Neural progenitor cell (in vitro differentiated cells): ENCODE results near the gene FSCN2. TPM values are rescaled to one million over a fixed set of nuclear protein-coding genes. Genes with fewer than 3 reads are reported as not detected.

ENCODE experiments used
- DNase-seq: peaks from one replicate; pipeline ENCODE4 v3.0.0-alpha.2; 2016; ENCODE audit warnings: low spot score
- H2AFZ ChIP-seq: fragments of 200-600 bp; sonication (generic); replicated peaks from 2 replicates; pipeline ENCODE4 v1.6.1; 2016; ENCODE audit warnings: antibody characterized with exemption
- H3F3A ChIP-seq: fragments of 200-600 bp; sonication (generic); 2 replicates; pipeline ENCODE4 v1.6.1; 2016; ENCODE audit warnings: antibody characterized with exemption, low read depth
- H3K27ac ChIP-seq: fragments of 200-600 bp; sonication (generic); 2 replicates; pipeline ENCODE4 v1.5.1; 2016; ENCODE audit warnings: mild to moderate bottlenecking
- H3K27me3 ChIP-seq: fragments of 200-600 bp; sonication (generic); 2 replicates; pipeline ENCODE4 v1.6.1; 2016; ENCODE audit warnings: mild to moderate bottlenecking, moderate library complexity
- H3K36me3 ChIP-seq: fragments of 200-600 bp; sonication (generic); 2 replicates; pipeline ENCODE4 v1.5.1; 2016
- H3K4me1 ChIP-seq: fragments of 200-600 bp; sonication (generic); 2 replicates; pipeline ENCODE4 v1.6.1; 2016; ENCODE audit warnings: mixed run types
- H3K4me2 ChIP-seq: fragments of 200-600 bp; sonication (generic); 2 replicates; pipeline ENCODE4 v1.6.1; 2016
- H3K4me3 ChIP-seq: fragments of 200-600 bp; sonication (generic); 2 replicates; pipeline ENCODE4 v1.5.1; 2016
- H3K79me2 ChIP-seq: fragments of 200-600 bp; sonication (generic); 2 replicates; pipeline ENCODE4 v1.6.1; 2016; ENCODE audit warnings: low read depth
- H3K9ac ChIP-seq: fragments of 200-600 bp; sonication (generic); 2 replicates; pipeline ENCODE4 v1.6.1; 2016
- H3K9me3 ChIP-seq: fragments of 200-600 bp; sonication (generic); 2 replicates; pipeline ENCODE4 v1.5.1; 2016; ENCODE audit warnings: low read depth
- H4K20me1 ChIP-seq: fragments of 200-600 bp; sonication (generic); 2 replicates; pipeline ENCODE4 v1.6.1; 2016; ENCODE audit warnings: low read depth
- H3K27ac Mint-ChIP-seq: 3 replicates; pipeline ENCODE4 v1.8.0; 2021; ENCODE audit warnings: mixed read lengths
- H3K27me3 Mint-ChIP-seq: 2 replicates; pipeline ENCODE4 v1.8.0; 2022; ENCODE audit warnings: low read depth, mild to moderate bottlenecking, inconsistent platforms, moderate library complexity, mixed read lengths; ENCODE audit not compliant: insufficient read depth
- H3K36me3 Mint-ChIP-seq: 3 replicates; pipeline ENCODE4 v1.8.0; 2021; ENCODE audit warnings: mixed read lengths
- H3K4me1 Mint-ChIP-seq: 3 replicates; pipeline ENCODE4 v1.8.0; 2021; ENCODE audit warnings: mixed read lengths
- H3K4me3 Mint-ChIP-seq: 3 replicates; pipeline ENCODE4 v1.8.0; 2021; ENCODE audit warnings: mild to moderate bottlenecking, moderate library complexity, mixed read lengths
- H3K9me3 Mint-ChIP-seq: 3 replicates; pipeline ENCODE4 v1.8.0; 2020; ENCODE audit warnings: mixed read lengths
- CTCF ChIP-seq: fragments of 200-600 bp; sonication (generic); IDR thresholded peaks from 2 replicates; pipeline ENCODE4 v1.5.1; 2017; ENCODE audit warnings: antibody characterized with exemption, mild to moderate bottlenecking
- EZH2 ChIP-seq: fragments of 200-600 bp; sonication (generic); IDR thresholded peaks from 2 replicates; pipeline ENCODE4 v1.6.1; 2017; ENCODE audit warnings: antibody characterized with exemption, mild to moderate bottlenecking, moderate library complexity
- EZH2phosphoT487 ChIP-seq: fragments of 200-600 bp; sonication (generic); IDR thresholded peaks from 2 replicates; pipeline ENCODE4 v1.6.1; 2017; ENCODE audit warnings: antibody characterized with exemption
- total RNA-seq: library from RNA; depleted of rRNA; stranded (reverse); fragments of >200 nt; gene quantifications from 2 replicates; pipeline ENCODE4 v1.2.3, GENCODE V29; 2015; ENCODE audit warnings: low replicate concordance

FSCN2 gene
- total RNA-seq, 1 donor from 2014 or later: not detected

- Mint-ChIP-seq H3K27me3 (peaks cover 32% of the 10 kb centered on the region), H3K4me1 (peaks cover 49% of the 10 kb centered on the region), H3K9me3 (peaks cover 7% of the 10 kb centered on the region), H3K27ac (no peak overlapping the region), H3K36me3 (peaks cover 27% of the 10 kb centered on the region), H3K4me3 (peak overlapping the region; percentile 91)
- H2AFZ ChIP-seq: no peak overlapping the region
- no peaks in the 10 kb centered on the region for H3K36me3 ChIP-seq
- peaks cover 34% of the 10 kb centered on the region for H3K4me1 ChIP-seq
- peaks cover 42% of the 10 kb centered on the region for H3K79me2 ChIP-seq
- H3K27ac ChIP-seq: no peak overlapping the region
- H3F3A ChIP-seq: peaks cover 78% of the 10 kb centered on the region
- no peak for DNase-seq
- H3K9me3 ChIP-seq: no peaks in the 10 kb centered on the region
- peaks cover 54% of the 10 kb centered on the region for H3K27me3 ChIP-seq
- H3K9ac ChIP-seq: no peak overlapping the region
- peak overlapping the region; percentile 99 for H3K4me2 ChIP-seq
- H4K20me1 ChIP-seq: peaks cover 69% of the 10 kb centered on the region
- peak overlapping the region; percentile 98 for H3K4me3 ChIP-seq
- no peak for TF ChIP-seq EZH2phosphoT487
- TF ChIP-seq EZH2: no peak
- TF ChIP-seq CTCF: no peak
Observed at GRCh38 chr17:81514489-81514738, 13.8 kb upstream of the FSCN2 start.

- H2AFZ ChIP-seq: no peak overlapping the region
- H3K27me3 ChIP-seq: peaks cover 59% of the 10 kb centered on the region
- no peaks in the 10 kb centered on the region for H3K9me3 ChIP-seq
- peak overlapping the region; percentile 84 for H3K4me3 Mint-ChIP-seq
- H3K4me3 ChIP-seq: peak overlapping the region; percentile 98
- peak; percentile 89 for DNase-seq
- H3K79me2 ChIP-seq: peaks cover 37% of the 10 kb centered on the region
- peaks cover 27% of the 10 kb centered on the region for H3K27me3 Mint-ChIP-seq
- H3K27ac Mint-ChIP-seq: peak overlapping the region; percentile 12
- peak overlapping the region; percentile 99 for H3K4me2 ChIP-seq
- peaks cover 69% of the 10 kb centered on the region for H4K20me1 ChIP-seq
- no peak overlapping the region for H3K9ac ChIP-seq
- H3K9me3 Mint-ChIP-seq: peaks cover 7% of the 10 kb centered on the region
- peaks cover 22% of the 10 kb centered on the region for H3K36me3 Mint-ChIP-seq
- peaks cover 44% of the 10 kb centered on the region for H3K4me1 Mint-ChIP-seq
- no peak for TF ChIP-seq EZH2phosphoT487
- H3K27ac ChIP-seq: no peak overlapping the region
- peaks cover 74% of the 10 kb centered on the region for H3F3A ChIP-seq
- H3K4me1 ChIP-seq: peaks cover 34% of the 10 kb centered on the region
- no peaks in the 10 kb centered on the region for H3K36me3 ChIP-seq
Observed at GRCh38 chr17:81514739-81515529, 13.2 kb upstream of the FSCN2 start.

DNA sequence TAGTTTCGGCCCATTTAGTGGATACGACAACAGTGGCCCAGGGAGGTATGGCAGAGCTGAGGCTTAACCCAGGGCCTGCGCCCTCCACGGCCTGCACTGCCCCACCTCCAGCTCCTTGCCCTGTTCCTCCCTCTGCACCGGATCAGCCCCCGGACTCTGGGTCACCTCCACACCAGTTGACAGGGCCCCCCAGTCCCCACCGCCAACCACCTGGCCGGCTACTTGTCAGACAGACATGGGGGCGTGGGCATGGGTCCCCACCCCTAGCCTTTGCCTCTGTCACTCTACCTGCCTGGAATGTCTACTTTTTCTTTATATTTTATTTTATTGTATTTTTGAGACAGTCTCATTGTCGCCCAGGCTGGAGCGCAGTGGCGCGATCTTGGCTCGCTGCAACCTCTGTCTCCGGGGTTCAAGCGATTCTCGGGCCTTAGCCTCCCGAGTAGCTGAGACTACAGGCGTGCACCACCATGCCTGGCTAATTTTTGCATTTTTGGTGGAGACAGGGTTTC, 12.6 kb upstream of the FSCN2 start:
- no peak for DNase-seq
- Mint-ChIP-seq H3K36me3 (peaks cover 15% of the 10 kb centered on the region), H3K4me1 (peaks cover 41% of the 10 kb centered on the region), H3K27me3 (peaks cover 25% of the 10 kb centered on the region), H3K27ac (peak overlapping the region; percentile 12), H3K4me3 (peak overlapping the region; percentile 84), H3K9me3 (peaks cover 3% of the 10 kb centered on the region)
- Histone ChIP-seq H3K79me2 (peaks cover 31% of the 10 kb centered on the region), H3K4me3 (peak overlapping the region; percentile 98), H3K4me1 (peaks cover 29% of the 10 kb centered on the region), H3K27me3 (peaks cover 65% of the 10 kb centered on the region), H2AFZ (no peak overlapping the region), H3K4me2 (peak overlapping the region; percentile 99), H4K20me1 (peaks cover 69% of the 10 kb centered on the region), H3F3A (peaks cover 68% of the 10 kb centered on the region), H3K9me3 (no peaks in the 10 kb centered on the region), H3K27ac (no peak overlapping the region), H3K36me3 (no peaks in the 10 kb centered on the region), H3K9ac (no peak overlapping the region)
- TF ChIP-seq EZH2 (no peak), EZH2phosphoT487 (no peak), CTCF (no peak)

GRCh38 chr17:81516439-81516838, 11.7 kb upstream of the FSCN2 start:
- no peaks in the 10 kb centered on the region for H3K9me3 ChIP-seq
- no peak overlapping the region for H3K27ac ChIP-seq
- peaks cover 7% of the 10 kb centered on the region for H3K36me3 Mint-ChIP-seq
- no peaks in the 10 kb centered on the region for H3K36me3 ChIP-seq
- H3K4me3 Mint-ChIP-seq: peak overlapping the region; percentile 84
- H3K4me3 ChIP-seq: no peak overlapping the region
- H3K9ac ChIP-seq: no peak overlapping the region
- H4K20me1 ChIP-seq: peaks cover 64% of the 10 kb centered on the region
- peaks cover 1% of the 10 kb centered on the region for H3K9me3 Mint-ChIP-seq
- peaks cover 36% of the 10 kb centered on the region for H3K4me1 Mint-ChIP-seq
- peaks cover 22% of the 10 kb centered on the region for H3K27me3 Mint-ChIP-seq
- H3K27ac Mint-ChIP-seq: no peak overlapping the region
- H3K79me2 ChIP-seq: peaks cover 22% of the 10 kb centered on the region
- H3F3A ChIP-seq: peaks cover 59% of the 10 kb centered on the region
- TF ChIP-seq CTCF: no peak
- no peak for TF ChIP-seq EZH2phosphoT487
- TF ChIP-seq EZH2: no peak
- H2AFZ ChIP-seq: no peak overlapping the region
- peaks cover 25% of the 10 kb centered on the region for H3K4me1 ChIP-seq
- no peak overlapping the region for H3K4me2 ChIP-seq
- no peak for DNase-seq
- peaks cover 74% of the 10 kb centered on the region for H3K27me3 ChIP-seq
